ENCODE measurements around the gene LMF1. TPM values are rescaled to one million over a fixed set of nuclear protein-coding genes. Genes with fewer than 3 reads are reported as not detected.

Gene LMF1
- total RNA-seq, 1 donor from 2014 or later = 26.9 TPM

DNA sequence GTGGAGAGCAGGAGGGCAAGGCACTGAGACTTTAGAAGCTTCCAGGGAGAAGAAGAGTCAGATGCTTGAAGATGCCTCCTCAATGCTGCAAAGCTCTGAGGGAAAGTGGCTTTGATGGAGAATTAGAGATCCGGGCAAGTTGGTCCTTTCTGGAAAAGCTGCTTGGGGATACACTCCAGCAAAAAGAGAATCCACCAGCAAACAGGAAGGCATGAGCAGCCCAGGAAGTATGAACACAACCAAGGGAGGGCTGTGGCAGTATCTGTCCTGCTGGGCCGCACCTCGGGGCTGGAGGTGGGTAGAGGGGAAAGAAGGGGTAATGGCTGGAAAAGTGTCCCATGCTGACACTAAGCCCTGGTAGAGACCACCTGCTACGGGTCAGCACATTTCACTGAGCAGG lies 5.3 kb downstream of the LMF1 start:
- intact Hi-C loops (cut with DNase I) = no loop called here
- H3K27ac ChIP-seq = no peak overlapping the region
- DNase-seq (ENCODE audit: low spot score in 2 of 2) = no peak

DNA sequence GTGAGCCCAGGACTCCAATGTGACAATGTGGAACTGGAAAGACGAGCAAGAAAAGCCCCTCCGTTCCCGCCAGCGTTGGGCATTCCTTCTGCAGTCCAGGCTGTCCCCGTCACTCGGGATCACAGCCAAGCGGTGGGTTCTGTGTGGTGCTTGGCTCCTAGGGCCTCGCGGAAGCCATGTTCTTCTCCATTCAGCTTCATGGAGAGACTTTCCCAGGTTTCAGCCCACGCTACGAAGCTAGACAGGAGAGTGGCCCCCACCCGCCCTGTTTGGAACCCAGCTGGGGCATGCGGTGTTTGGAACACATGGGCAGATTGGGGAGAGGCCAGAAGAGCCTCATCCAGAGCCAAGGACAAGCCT lies 5.8 kb downstream of the LMF1 start:
- H3K27ac ChIP-seq = no peak overlapping the region
- DNase-seq (ENCODE audit: low spot score in 2 of 2) = no peak

More for the DNA sequence above, 5.3 kb downstream of the LMF1 start:
- Histone ChIP-seq H3K27me3 (no peaks in the 10 kb centered on the region), H3K4me3 (no peak overlapping the region), H3K4me1 (peaks cover 11% of the 10 kb centered on the region in 2 donors), H3K9me3 (no peaks in the 10 kb centered on the region), H3K36me3 (peaks cover 0 to 25% of the 10 kb centered on the region in 2 donors)
- TF ChIP-seq CTCF (IDR thresholded peaks at IDR 0.05) = no peak

GRCh38 chr16:964356-965035 lies 6.3 kb downstream of the LMF1 start:
- Histone ChIP-seq H3K27me3 (no peaks in the 10 kb centered on the region), H3K4me1 (peaks cover 2 to 3% of the 10 kb centered on the region in 2 donors), H3K9me3 (no peaks in the 10 kb centered on the region), H3K36me3 (peaks cover 0 to 25% of the 10 kb centered on the region in 2 donors), H3K4me3 (no peak overlapping the region), H3K27ac (no peak overlapping the region)
- intact Hi-C loops (cut with DNase I) = no loop called here
- no peak for DNase-seq (ENCODE audit: low spot score in 2 of 2)
- no peak for TF ChIP-seq CTCF (IDR thresholded peaks at IDR 0.05)

More for the DNA sequence above, 5.8 kb downstream of the LMF1 start:
- H3K4me3 ChIP-seq = no peak overlapping the region
- peaks cover 7 to 8% of the 10 kb centered on the region in 2 donors for H3K4me1 ChIP-seq
- H3K9me3 ChIP-seq = no peaks in the 10 kb centered on the region
- no peaks in the 10 kb centered on the region for H3K27me3 ChIP-seq
- no peak for TF ChIP-seq CTCF (IDR thresholded peaks at IDR 0.05)
- H3K36me3 ChIP-seq = peaks cover 0 to 25% of the 10 kb centered on the region in 2 donors
- intact Hi-C loops (cut with DNase I) = no loop called here

GRCh38 chr16:963913-964312 lies 6.9 kb downstream of the LMF1 start:
- TF ChIP-seq CTCF (IDR thresholded peaks at IDR 0.05) = no peak
- H3K27ac ChIP-seq = no peak overlapping the region
- H3K4me3 ChIP-seq = no peak overlapping the region
- no peaks in the 10 kb centered on the region for H3K27me3 ChIP-seq
- intact Hi-C loops (cut with DNase I) = no loop called here
- H3K36me3 ChIP-seq = peaks cover 0 to 25% of the 10 kb centered on the region in 2 donors
- no peak for DNase-seq (ENCODE audit: low spot score in 2 of 2)
- no peaks in the 10 kb centered on the region for H3K9me3 ChIP-seq
- H3K4me1 ChIP-seq = no peaks in the 10 kb centered on the region

DNA sequence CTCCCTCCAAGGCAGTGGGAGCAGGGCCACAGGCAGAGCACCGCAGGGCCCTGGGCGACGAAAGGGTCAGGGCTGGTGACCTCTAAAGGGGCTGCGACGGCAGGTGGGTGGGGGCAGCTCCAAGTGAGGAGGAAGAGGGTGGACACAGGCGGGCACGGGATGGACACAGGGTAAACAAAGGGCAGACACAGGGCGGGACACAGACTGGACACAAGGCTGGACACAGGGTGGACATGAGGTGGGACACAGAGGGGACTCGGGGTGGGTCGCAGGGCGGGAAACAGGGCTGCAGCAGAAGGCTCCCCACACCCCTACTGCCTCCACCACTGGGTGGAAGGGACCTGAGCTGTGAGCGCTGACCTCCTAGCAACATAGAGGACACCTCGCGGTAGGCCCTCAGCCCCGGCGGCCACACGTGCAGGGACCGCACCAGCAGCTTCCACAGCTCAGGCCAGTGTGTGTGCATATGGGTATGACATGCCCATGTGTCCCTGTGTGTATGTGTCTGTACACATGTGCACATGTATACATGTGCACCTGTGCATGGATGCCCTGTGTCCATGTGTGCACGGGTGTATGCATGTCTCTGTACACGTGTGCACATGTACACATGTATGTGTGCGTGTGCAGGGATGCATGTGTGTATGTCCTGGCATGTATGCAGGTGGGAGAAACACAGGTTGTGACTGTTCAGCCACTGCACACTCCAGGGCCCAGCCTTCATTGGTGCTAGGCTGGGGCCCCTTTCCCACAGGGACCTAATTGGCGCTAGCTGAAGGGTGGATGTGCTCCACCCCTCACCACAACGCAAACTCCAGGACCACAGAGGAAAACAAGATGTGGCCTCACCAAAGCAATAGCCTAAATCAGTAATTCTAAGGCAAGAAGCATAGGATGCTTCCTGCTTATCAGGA lies 7.6 kb downstream of the LMF1 start:
- Histone ChIP-seq H3K36me3 (peaks cover 0 to 23% of the 10 kb centered on the region in 2 donors), H3K4me1 (no peaks in the 10 kb centered on the region), H3K4me3 (no peak overlapping the region), H3K27me3 (no peaks in the 10 kb centered on the region), H3K27ac (no peak overlapping the region), H3K9me3 (no peaks in the 10 kb centered on the region)
- TF ChIP-seq CTCF (IDR thresholded peaks at IDR 0.05) = no peak
- intact Hi-C loops (cut with DNase I) = no loop called here
- no peak for DNase-seq (ENCODE audit: low spot score in 2 of 2)

All from ascending aorta (tissue), 2 donors.